Activated T-cell treated with anti-CD3 and anti-CD28 coated beads for 48 hours (primary cell): ENCODE measurements around the gene AGPAT2.

Experiments
- DNase-seq: peaks from one replicate; pipeline ENCODE4 v3.0.0-alpha.2; 2020; ENCODE audit warnings: low read depth

Gene AGPAT2

GRCh38 chr9:136673088-136673974 is 13.9 kb downstream of the AGPAT2 start:
- DNase-seq = no peak

GRCh38 chr9:136672431-136673087 is 14.7 kb downstream of the AGPAT2 start:
- DNase-seq = no peak

GRCh38 chr9:136671646-136672430 is 15.4 kb downstream of the AGPAT2 start:
- peak; percentile 37 for DNase-seq

DNA sequence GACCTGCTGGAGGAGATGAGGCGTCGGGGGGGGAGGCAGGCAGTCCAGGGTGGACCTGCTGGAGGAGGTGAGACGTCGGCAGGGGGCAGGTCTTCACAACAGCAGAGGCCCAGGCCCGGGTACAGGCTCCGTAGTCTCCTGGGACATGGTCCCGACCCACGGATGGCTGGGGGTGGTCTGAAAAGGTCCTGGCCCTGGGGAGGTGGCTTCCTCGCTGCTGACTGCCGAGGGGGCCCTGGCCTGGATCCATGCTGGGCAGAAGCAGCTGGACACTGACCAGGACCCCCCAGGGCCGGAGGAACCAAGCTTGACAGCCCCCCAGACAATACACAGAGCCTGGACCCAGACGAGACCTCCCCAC is 16.0 kb downstream of the AGPAT2 start:
- no peak for DNase-seq

DNA sequence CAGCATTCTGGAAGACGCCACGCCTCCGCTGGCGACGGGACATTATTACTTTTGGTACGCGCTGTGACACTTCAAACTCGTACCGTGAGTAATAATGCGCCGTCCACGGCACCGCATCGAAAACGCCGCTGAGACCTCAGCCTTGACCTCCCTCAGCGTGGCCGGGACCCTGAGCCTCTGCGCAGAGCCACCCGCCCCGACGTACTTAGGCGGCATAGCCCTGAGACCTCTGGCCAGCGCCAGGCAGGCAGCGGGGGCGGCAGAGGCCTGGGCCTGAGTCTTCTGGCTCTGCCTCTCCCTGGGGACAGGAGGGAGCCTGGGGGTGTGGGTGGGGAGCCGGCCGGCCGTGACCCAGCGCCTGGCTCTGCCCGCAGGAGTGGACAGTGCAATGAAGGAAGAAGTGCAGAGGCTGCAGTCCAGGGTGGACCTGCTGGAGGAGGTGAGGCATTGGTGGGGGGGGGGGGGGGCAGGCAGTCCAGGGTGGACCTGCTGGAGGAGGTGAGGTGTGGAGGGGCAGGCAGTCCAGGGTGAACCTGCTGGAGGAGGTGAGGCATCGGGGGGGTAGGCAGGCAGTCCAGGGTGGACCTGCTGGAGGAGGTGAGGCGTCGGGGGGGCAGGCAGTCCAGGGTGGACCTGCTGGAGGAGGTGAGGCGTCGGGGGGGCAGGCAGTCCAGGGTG is 16.5 kb downstream of the AGPAT2 start:
- no peak for DNase-seq

- DNase-seq = no peak
These were observed 17.3 kb downstream of the AGPAT2 start for GRCh38 chr9:136669791-136670464.

DNA sequence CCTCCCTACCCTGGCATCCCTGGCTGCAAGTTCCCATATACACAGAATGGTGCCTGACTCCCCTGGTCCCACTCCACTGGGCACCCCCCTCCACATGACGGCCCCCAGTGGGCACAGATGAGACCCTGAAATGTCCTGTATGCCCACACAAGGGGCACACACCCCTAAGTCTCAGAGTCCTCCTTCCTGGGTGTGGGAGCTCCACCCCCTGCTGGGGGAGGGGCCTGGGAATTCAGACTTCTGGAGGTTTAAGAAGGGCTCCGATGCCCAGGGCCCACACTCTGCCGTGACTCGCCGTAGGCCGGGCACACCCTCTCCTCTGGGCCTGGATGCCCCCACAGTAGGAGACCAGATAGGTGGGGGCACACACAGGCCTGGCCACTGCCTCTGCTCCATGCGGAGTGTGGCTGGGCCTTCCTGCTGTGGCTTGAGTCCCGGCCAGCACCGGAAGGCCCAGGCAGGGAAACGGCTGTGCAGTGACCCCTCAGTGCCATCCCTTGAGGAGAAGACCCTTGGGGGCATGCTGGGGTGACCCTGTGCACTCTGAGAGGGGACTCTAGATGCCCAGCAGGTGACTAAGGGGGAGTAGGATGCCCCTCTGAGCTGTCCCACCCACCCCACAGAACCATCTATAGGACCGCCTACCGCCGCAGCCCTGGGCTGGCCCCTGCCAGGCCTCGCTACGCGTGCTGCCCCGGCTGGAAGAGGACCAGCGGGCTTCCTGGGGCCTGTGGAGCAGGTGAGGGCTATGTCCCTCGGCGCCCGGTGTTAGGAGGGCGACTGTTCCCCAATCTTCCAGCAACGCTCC is 18.1 kb downstream of the AGPAT2 start:
- no peak for DNase-seq

DNA sequence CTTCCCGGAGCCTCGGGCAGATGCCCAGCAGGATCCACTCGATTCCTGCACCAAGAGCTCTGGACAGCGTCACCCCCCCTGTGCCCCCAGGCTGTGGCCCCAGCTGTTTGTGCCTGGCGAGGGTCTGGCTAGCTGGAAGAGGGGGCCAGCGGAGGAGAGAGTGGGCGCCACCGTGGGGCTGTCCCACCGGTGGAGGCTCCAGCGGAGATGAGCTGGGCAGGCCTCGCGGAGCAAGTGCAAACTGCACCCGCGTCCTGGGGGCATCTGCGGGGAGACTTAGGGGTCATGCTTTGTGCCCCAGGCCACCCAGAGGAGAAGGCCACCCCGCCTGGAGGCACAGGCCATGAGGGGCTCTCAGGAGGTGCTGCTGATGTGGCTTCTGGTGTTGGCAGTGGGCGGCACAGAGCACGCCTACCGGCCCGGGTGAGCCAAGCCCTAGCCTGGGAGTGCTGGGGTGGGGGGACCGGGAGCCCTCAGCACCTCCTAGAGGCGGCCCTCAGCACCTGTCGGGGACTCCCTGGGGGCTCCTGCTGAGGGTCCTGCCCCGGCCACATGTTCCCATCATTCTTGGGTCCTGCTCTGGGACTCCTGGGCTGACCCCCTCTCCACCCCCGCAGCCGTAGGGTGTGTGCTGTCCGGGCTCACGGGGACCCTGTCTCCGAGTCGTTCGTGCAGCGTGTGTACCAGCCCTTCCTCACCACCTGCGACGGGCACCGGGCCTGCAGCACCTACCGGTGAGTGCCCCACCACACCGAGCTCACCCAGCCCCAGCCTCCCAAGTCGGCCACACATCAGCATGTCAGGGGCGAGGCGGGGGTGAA is 19.1 kb downstream of the AGPAT2 start:
- no peak for DNase-seq

GRCh38 chr9:136667214-136667939 is 19.9 kb downstream of the AGPAT2 start:
- no peak for DNase-seq

- DNase-seq = no peak
These were observed 20.7 kb downstream of the AGPAT2 start for GRCh38 chr9:136666372-136667213.

DNA sequence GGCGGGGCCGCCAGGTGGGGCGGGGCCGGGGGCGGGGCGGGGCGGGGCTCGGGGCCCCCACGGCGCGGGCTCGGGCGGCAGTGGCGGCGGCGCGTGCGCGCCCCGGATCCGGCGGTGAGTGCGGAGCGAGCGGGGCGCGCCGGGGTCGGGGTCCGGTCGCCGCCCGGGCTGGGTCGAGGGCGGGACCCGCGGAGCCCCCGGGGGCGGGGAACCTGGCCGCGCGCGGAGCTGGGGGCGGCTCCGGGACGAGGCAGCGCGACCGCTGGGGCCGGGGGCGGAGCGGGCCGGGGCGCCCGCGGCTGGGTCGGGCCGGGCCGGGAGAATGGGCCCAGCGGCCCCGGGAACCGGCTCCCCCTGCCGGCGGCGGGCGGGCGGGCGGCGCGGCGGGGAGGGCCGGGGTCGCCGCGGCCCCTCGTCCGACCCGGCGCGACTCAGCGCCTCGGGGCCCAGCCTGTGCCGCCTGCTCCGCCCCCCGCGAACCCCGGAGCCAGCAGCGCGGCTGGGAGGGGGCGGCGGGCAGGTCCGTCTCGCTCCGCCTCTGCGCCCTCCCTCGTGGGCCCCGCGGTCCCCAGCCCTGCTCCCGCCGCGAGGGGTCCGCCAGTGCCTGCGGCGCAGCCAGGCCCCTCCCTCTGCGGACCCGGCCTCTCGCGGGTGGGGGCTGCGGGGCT is 21.4 kb downstream of the AGPAT2 start:
- DNase-seq = peak; percentile 19

- peak; percentile 24 for DNase-seq
These were observed 22.1 kb downstream of the AGPAT2 start for GRCh38 chr9:136665111-136665703.

DNA sequence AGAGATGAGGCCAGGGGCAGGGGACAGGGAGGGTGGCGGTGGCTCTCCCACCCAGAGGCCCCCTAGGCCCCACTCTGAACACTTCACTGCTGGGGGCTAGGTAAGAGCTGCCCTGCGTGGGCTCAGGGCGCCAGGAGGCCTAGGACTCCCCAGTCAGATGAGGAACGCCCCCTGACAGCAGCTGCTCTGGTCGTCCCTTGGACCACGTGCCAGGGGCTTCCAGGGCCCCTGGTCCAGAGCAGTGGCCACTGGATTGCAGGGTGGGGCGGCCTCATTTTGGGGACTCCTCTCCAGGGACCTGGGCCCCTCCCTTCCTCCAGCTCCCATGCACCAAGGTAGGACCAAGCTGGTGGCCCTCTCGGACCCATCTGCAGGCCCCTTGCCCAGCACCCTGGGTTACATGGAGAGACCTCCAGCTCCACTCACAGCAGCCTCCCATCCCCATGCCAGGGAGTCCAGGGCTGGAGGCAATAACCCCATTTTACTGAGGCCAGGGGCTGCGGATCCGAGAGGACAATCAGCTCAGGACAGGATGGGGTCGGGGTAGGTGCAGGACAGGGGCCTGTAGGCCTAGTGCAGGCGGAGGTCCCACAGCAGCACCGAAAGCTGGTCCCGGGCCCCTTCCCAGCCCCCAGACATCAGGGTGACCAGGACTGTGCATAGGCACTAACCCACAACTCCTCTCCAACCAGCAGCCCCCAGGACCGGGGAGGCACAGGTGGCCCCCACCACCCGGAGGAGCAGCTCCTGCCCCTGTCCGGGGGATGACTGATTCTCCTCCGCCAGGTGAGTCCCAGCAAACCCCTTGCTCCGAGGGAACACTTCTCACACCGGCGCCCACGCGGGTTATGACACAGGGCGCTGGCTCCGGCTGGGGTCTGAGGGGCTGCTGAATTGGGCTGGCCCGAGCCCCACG is 23.0 kb downstream of the AGPAT2 start:
- no peak for DNase-seq

GRCh38 chr9:136662656-136663581 is 24.3 kb downstream of the AGPAT2 start, which contains the start of gene EGFL7:
EGFL7 (plus strand) TSS chr9:136662916; CDS start chr9:136668283, 5,367 bp downstream.
- no peak for DNase-seq

GRCh38 chr9:136662326-136662655 is 25.0 kb downstream of the AGPAT2 start:
- no peak for DNase-seq
